ENCODE measurements around the gene STRADA.

Gene STRADA

GRCh38 chr17:63709110-63709509 is 32.5 kb downstream of the STRADA start:
- TF ChIP-seq, protein P1, sequence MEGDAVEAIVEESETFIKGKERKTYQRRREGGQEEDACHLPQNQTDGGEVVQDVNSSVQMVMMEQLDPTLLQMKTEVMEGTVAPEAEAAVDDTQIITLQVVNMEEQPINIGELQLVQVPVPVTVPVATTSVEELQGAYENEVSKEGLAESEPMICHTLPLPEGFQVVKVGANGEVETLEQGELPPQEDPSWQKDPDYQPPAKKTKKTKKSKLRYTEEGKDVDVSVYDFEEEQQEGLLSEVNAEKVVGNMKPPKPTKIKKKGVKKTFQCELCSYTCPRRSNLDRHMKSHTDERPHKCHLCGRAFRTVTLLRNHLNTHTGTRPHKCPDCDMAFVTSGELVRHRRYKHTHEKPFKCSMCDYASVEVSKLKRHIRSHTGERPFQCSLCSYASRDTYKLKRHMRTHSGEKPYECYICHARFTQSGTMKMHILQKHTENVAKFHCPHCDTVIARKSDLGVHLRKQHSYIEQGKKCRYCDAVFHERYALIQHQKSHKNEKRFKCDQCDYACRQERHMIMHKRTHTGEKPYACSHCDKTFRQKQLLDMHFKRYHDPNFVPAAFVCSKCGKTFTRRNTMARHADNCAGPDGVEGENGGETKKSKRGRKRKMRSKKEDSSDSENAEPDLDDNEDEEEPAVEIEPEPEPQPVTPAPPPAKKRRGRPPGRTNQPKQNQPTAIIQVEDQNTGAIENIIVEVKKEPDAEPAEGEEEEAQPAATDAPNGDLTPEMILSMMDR (IDR thresholded peaks at IDR 0.05), result no peak
- Histone ChIP-seq H3K9me3 (no peaks in the 10 kb centered on the region), H3K4me1 (ENCODE audit: control insufficient read depth in 1 of 2, insufficient read depth in 1 of 2, low read depth in 1 of 2, low read length in 1 of 2) (peaks cover 12 to 17% of the 10 kb centered on the region in 2 experiments), H3K4me3 (ENCODE audit: low read depth in 1 of 2, low read length in 1 of 2) (no peak overlapping the region), H3K36me3 (peaks cover 91% of the 10 kb centered on the region), H3K27ac (peak overlapping the region; percentile 16), H3K27me3 (no peaks in the 10 kb centered on the region)

DNA sequence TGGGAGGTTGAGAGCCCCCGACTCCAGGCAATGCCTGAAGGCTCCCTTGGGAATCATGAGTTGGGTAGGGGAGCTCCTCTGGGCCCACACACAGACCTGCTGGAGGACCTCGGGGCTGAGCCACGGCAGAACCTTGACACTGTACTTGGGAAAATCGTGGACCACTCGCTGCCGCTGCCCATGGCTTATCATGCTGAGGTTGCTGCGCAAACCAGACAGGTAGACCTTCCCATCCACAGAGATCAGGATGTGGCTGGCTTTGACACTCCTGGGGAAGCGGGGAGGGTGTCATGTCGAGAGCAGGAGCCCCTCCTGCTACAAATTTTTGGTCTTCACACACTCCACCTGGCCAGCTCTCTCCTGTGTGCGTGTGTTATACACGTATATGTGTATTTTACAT is 34.4 kb downstream of the STRADA start:
- Histone ChIP-seq H3K9me3 (no peaks in the 10 kb centered on the region), H3K27me3 (no peaks in the 10 kb centered on the region), H3K4me1 (ENCODE audit: control insufficient read depth in 1 of 2, insufficient read depth in 1 of 2, low read depth in 1 of 2, low read length in 1 of 2) (peaks cover 27 to 32% of the 10 kb centered on the region in 2 experiments), H3K4me3 (ENCODE audit: low read depth in 1 of 2, low read length in 1 of 2) (no peak overlapping the region), H3K36me3 (peaks cover 84% of the 10 kb centered on the region), H3K27ac (peak overlapping the region; percentile 69)
- TF ChIP-seq, protein P1 (IDR thresholded peaks at IDR 0.05), result no peak

DNA sequence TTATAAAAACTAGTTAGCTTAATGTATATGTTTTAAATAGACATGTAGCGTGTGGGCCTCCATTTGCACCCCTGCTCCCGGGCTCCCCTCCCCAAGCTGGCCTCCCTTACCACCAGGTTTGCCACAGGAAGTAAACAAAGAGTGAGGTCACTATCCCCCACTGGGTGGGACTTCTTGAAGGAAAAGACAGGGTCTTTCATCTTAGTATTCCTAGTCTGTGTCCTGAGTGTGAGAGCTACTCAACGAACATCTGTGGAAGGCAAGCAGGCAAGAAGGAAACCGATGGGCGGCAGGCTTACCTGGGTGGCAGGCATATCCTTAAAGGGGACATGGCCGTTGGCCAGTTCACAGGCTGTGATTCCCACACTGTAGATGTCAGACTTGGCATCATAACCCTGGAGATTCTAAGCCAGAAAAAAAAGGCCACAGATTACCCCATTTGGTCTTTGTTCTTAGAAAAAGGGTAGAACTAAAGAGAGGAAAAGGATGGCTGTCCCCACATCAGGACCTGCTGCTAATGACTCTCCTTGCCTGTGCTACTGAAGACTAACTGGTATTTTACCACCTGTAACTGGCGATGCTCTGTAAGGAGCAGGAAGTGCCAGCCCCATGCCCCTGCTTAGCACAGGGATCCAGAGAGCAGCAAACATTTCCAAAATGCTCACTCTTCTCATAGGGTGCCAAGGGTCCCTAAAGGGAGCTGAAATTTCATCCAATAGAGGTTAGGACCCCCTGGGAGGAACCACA is 35.1 kb downstream of the STRADA start:
- Histone ChIP-seq H3K4me1 (ENCODE audit: control insufficient read depth in 1 of 2, insufficient read depth in 1 of 2, low read depth in 1 of 2, low read length in 1 of 2) (peaks cover 32 to 34% of the 10 kb centered on the region in 2 experiments), H3K27ac (peak overlapping the region; percentile 69), H3K9me3 (no peaks in the 10 kb centered on the region), H3K27me3 (no peaks in the 10 kb centered on the region), H3K4me3 (ENCODE audit: low read depth in 1 of 2, low read length in 1 of 2) (no peak overlapping the region), H3K36me3 (peaks cover 78% of the 10 kb centered on the region)
- TF ChIP-seq, protein P1 (IDR thresholded peaks at IDR 0.05), result no peak

DNA sequence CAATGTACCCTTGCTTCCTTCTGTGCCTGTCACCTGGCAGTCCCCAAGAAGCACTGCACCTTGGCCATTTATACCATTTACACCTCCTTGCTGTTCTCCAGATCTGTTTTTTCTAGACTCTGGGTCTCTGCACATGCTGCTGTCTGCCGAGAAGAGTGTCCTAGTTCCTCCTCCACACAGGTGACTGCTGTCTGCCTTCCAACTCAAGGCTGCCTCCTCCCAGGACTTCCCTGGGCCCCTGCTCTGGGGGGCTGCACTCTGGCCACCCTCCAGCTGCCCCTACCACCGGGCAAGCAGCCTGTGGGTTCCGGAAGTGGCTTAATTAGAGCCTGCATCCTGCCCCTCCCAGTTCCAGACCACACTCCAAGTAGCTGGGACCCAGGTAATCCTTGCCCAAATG is 35.9 kb downstream of the STRADA start:
- H3K9me3 ChIP-seq, result no peaks in the 10 kb centered on the region
- H3K27me3 ChIP-seq, result no peaks in the 10 kb centered on the region
- peaks cover 70% of the 10 kb centered on the region for H3K36me3 ChIP-seq
- H3K27ac ChIP-seq, result peak overlapping the region; percentile 69
- H3K4me3 ChIP-seq (ENCODE audit: low read depth in 1 of 2, low read length in 1 of 2), result no peak overlapping the region
- TF ChIP-seq, protein P1 (IDR thresholded peaks at IDR 0.05), result no peak
- H3K4me1 ChIP-seq (ENCODE audit: control insufficient read depth in 1 of 2, insufficient read depth in 1 of 2, low read depth in 1 of 2, low read length in 1 of 2), result peaks cover 38 to 39% of the 10 kb centered on the region in 2 experiments

DNA sequence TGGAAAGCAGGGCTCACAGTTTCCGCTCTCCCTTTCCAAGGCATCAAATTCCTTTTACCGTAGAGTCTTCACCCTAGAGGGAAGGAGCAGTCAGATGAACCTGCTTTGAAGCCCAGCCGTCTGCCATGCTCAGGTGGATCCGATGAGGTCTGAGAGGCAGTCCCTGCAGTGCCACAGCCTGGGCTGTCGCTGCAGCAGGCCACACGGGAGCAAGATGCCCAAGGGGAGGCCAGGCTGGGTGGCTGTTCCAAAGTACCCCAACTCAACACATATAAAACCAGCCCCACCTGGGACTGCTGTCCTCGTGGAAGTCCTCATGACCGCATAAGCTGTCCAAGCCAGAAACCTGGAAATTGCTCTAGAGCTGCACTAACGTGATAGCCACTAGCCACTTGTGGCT is 36.8 kb downstream of the STRADA start:
- H3K4me1 ChIP-seq (ENCODE audit: control insufficient read depth in 1 of 2, insufficient read depth in 1 of 2, low read depth in 1 of 2, low read length in 1 of 2), result peaks cover 38 to 39% of the 10 kb centered on the region in 2 experiments

More for the DNA sequence above, 36.8 kb downstream of the STRADA start:
- Histone ChIP-seq H3K4me3 (ENCODE audit: low read depth in 1 of 2, low read length in 1 of 2) (no peak overlapping the region), H3K27me3 (no peaks in the 10 kb centered on the region), H3K9me3 (no peaks in the 10 kb centered on the region), H3K27ac (peak overlapping the region; percentile 69), H3K36me3 (peaks cover 61% of the 10 kb centered on the region)
- TF ChIP-seq, protein P1 (IDR thresholded peaks at IDR 0.05), result no peak
